ENCODE measurements around the gene TBXA2R.

DNA sequence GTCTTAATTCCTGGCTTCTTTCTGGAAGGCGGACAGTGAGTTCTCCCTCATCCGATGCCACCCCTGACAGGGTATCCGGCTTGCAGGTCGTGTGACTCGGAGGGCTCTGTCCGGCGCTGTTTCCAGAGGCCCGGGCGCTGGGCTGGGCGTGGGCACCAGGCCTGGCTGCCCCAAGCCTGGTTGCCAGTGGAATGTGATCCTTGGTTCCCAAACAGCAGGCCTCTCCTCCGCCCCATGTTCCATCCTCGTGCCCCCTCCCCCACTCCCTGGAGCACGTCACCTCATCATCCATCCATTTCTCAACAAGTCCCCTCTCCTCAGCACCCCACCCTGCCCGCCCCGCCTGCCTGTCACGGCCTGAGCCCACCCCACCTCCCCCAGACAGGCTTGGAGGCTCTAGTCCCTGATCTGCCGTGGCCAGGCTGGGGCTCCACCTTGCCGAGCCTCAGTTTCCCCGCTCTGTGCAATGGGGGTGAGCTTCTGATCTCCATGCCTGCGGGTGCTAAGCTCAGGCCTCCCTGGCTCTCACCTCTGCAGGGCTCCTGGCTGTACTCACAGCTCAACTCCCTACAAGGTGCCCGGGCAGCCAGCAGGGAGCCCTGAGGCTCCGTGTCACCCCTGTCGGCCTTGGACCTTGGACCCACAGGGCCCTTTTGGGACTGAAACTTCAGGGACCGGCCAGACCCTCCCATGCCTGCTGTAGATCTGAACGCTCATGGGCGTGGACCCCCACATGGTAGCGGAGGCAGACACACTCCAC is 2.3 kb downstream of the TBXA2R start:
- TF ChIP-seq SP1 (IDR thresholded peaks at IDR 0.05) (no peak), HDGF (IDR thresholded peaks at IDR 0.05; ENCODE audit: borderline replicate concordance) (no peak), FOXA1 (IDR thresholded peaks at IDR 0.05) (no peak), L3MBTL2 (conservative IDR thresholded peaks at IDR 0.05) (no peak), NFRKB (IDR thresholded peaks at IDR 0.05) (no peak), ARNT (IDR thresholded peaks at IDR 0.05) (no peak), ZNF384 (IDR thresholded peaks at IDR 0.05) (no peak), LEF1 (IDR thresholded peaks at IDR 0.05; ENCODE audit: borderline replicate concordance) (no peak), ELF4 (IDR thresholded peaks at IDR 0.05) (no peak)

All from HEK293T (cell line).